ENCODE measurements around the gene CAMK2A. TPM values are rescaled to one million over a fixed set of nuclear protein-coding genes. Genes with fewer than 3 reads are reported as not detected.

Gene CAMK2A
- total and polyA plus RNA-seq, 2 experiments from 2014 or later = 1.2 to 2.6 TPM

GRCh38 chr5:150264667-150265603, 24.6 kb downstream of the CAMK2A start:
- Histone ChIP-seq H3K9me2 (replicated peaks; ENCODE audit: insufficient read depth) (no peaks in the 10 kb centered on the region), H3K27me3 (no peaks in the 10 kb centered on the region), H3K4me1 (ENCODE audit: insufficient read depth) (peaks cover 6% of the 10 kb centered on the region), H3K27ac (no peak overlapping the region), H3K79me2 (no peaks in the 10 kb centered on the region), H3K36me3 (replicated peaks; ENCODE audit: insufficient read depth, low read depth) (no peaks in the 10 kb centered on the region), H3K9me3 (ENCODE audit: low read depth) (no peaks in the 10 kb centered on the region), H3K4me2 (no peak overlapping the region), H4K20me1 (ENCODE audit: insufficient read depth, poor library complexity, severe bottlenecking) (no peaks in the 10 kb centered on the region), H2AFZ (no peak overlapping the region), H3K4me3 (no peak overlapping the region)
- DNase-seq (ENCODE audit: low spot score) = no peak
- 88% methylated on average over 23 of the region's 23 CpGs for WGBS (ENCODE audit: low lambda C conversion rate, missing lambda C conversion rate)
- no peak for TF ChIP-seq CTCF (IDR thresholded peaks at IDR 0.05; ENCODE audit: poor library complexity)
- TF ChIP-seq EZH2phosphoT487 (IDR thresholded peaks at IDR 0.05; ENCODE audit: low read depth, severe bottlenecking, unreplicated experiment) = no peak
- no peak for TF ChIP-seq EZH2 (IDR thresholded peaks at IDR 0.05; ENCODE audit: borderline replicate concordance)

- H3K4me3 ChIP-seq = no peak overlapping the region
- H2AFZ ChIP-seq = no peak overlapping the region
- 68% methylated on average over 11 of the region's 11 CpGs for WGBS (ENCODE audit: low lambda C conversion rate, missing lambda C conversion rate)
Measured at GRCh38 chr5:150263801-150264621, 25.6 kb downstream of the CAMK2A start.

GRCh38 chr5:150263375-150263775, 26.2 kb downstream of the CAMK2A start:
- H3K9me3 ChIP-seq (ENCODE audit: low read depth) = no peaks in the 10 kb centered on the region
- H2AFZ ChIP-seq = no peak overlapping the region
- H3K4me1 ChIP-seq (ENCODE audit: insufficient read depth) = peaks cover 6% of the 10 kb centered on the region
- no peaks in the 10 kb centered on the region for H4K20me1 ChIP-seq (ENCODE audit: insufficient read depth, poor library complexity, severe bottlenecking)
- H3K4me2 ChIP-seq = peak overlapping the region; percentile 19
- DNase-seq (ENCODE audit: low spot score) = no peak
- no peaks in the 10 kb centered on the region for H3K79me2 ChIP-seq
- no peaks in the 10 kb centered on the region for H3K9me2 ChIP-seq (replicated peaks; ENCODE audit: insufficient read depth)
- TF ChIP-seq CTCF (IDR thresholded peaks at IDR 0.05; ENCODE audit: poor library complexity) = no peak
- no peak for TF ChIP-seq EZH2 (IDR thresholded peaks at IDR 0.05; ENCODE audit: borderline replicate concordance)
- TF ChIP-seq EZH2phosphoT487 (IDR thresholded peaks at IDR 0.05; ENCODE audit: low read depth, severe bottlenecking, unreplicated experiment) = no peak
- WGBS (ENCODE audit: low lambda C conversion rate, missing lambda C conversion rate) = 82% methylated on average over 5 of the region's 5 CpGs
- H3K27ac ChIP-seq = peak overlapping the region; percentile 1
- no peak overlapping the region for H3K4me3 ChIP-seq
- no peaks in the 10 kb centered on the region for H3K27me3 ChIP-seq
- H3K36me3 ChIP-seq (replicated peaks; ENCODE audit: insufficient read depth, low read depth) = no peaks in the 10 kb centered on the region

More at GRCh38 chr5:150263801-150264621, 25.6 kb downstream of the CAMK2A start:
- peak; percentile 56 for DNase-seq (ENCODE audit: low spot score)
- H3K79me2 ChIP-seq = no peaks in the 10 kb centered on the region
- peak overlapping the region; percentile 19 for H3K4me2 ChIP-seq
- TF ChIP-seq CTCF (IDR thresholded peaks at IDR 0.05; ENCODE audit: poor library complexity) (no peak), EZH2 (IDR thresholded peaks at IDR 0.05; ENCODE audit: borderline replicate concordance) (no peak), EZH2phosphoT487 (IDR thresholded peaks at IDR 0.05; ENCODE audit: low read depth, severe bottlenecking, unreplicated experiment) (no peak)
- no peaks in the 10 kb centered on the region for H3K9me3 ChIP-seq (ENCODE audit: low read depth)
- peak overlapping the region; percentile 1 for H3K27ac ChIP-seq
- no peaks in the 10 kb centered on the region for H4K20me1 ChIP-seq (ENCODE audit: insufficient read depth, poor library complexity, severe bottlenecking)
- H3K4me1 ChIP-seq (ENCODE audit: insufficient read depth) = peaks cover 6% of the 10 kb centered on the region
- H3K36me3 ChIP-seq (replicated peaks; ENCODE audit: insufficient read depth, low read depth) = no peaks in the 10 kb centered on the region
- no peaks in the 10 kb centered on the region for H3K9me2 ChIP-seq (replicated peaks; ENCODE audit: insufficient read depth)
- no peaks in the 10 kb centered on the region for H3K27me3 ChIP-seq
